DMS153 treated with DMSO at 0.1 percent for 48 hours (cell line): ENCODE measurements around the gene NMNAT2.
"Not testable (repeated sequence)": the region's sequence is repeated elsewhere in the genome, so short reads cannot be mapped to it uniquely, and the experiment has no call there.

ENCODE experiments used
- DNase-seq: peaks from one replicate; lab custom pipeline; 2025; ENCODE audit not compliant: unreplicated experiment; lab: John Stamatoyannopoulos, UW

The NMNAT2 gene

DNA sequence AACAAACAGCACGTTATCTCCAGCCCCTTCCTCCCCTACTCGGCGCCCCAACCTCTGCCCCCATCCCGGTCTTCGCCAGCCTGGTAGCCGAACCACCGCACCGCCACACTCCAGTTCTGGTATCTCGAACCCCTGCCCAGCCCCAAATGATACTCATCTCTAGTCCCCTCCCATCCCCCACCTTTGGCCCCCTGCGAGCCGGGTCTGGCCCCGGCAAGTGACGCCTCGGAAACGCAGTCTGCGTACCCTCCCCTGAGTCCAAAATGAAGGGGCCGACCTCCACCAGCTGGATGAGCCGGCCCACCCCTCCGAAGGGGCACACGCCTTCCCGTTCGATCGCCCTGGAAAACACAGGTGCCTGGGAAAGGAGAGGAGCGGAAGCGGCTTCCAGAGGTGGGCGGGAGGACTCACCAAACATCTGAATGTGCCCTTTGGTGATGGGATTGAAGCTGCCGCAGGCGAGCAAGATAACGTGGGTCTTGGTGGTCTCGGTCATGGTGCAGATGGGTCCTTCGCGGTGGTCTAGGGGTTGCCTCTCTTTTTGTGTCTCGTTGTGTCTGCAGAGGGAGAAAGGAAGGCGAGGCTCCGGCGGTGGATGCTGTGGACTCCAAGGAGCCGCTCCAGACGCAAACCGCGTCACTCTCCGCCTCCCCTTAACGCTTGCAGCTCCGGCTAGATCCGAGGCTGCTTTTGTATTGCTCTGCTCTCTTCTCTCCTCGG lies at the start of gene NMNAT2:
Gene NMNAT2, minus strand, starts transcription at position 609 of the 720 bp plus-strand sequence. Its CDS starts 113 bp downstream, at position 496.
- peak; percentile 43 for DNase-seq

- DNase-seq, result no peak
These were observed 49.5 kb upstream of the NMNAT2 start for GRCh38 chr1:183467687-183468086.

- no peak for DNase-seq
These were observed 48.6 kb upstream of the NMNAT2 start for GRCh38 chr1:183466781-183467180.

GRCh38 chr1:183463566-183463965 lies 45.4 kb upstream of the NMNAT2 start:
- no peak for DNase-seq

DNA sequence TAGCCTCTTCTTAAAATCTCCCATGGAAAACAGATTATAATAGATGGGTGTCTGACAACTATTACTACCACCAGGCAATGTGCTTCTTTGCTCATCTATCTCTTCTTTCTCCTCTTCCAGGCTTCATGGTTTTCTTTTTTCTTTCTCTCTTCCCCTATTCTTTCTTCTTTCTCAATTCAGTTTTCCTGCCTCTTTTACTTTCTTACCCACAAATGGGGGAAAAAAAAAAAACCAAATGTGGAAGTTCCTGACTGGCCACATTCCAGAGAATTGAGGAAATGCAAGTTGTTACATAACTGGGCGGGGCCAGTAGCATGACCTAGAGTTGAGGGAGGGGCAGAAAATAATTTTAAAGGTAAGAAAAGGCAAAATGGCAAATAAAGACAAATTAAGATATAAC lies 43.2 kb upstream of the NMNAT2 start:
- no peak for DNase-seq

GRCh38 chr1:183460596-183460995 lies 42.4 kb upstream of the NMNAT2 start:
- no peak for DNase-seq

DNA sequence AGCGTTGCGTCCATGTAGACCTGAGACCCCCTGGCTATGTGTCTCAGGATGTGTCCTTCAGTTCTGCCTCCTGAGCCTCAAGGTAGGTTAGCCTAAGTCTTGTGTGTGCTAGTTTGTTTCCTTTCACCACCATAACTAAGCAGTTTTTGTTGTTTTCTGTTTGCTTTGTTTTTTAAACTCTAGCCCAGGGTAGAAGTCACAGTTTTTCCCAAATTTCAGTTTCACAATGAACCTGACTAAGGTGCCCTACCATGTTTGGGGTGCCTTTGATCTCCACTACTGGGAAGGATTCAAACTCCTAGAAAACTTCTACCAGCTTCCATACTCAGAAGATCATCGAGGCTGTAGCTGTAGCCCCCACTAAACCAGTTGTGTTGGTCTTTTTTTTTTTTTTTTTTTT lies 39.3 kb upstream of the NMNAT2 start:
- no peak for DNase-seq

- no peak for DNase-seq
These were observed 38.6 kb upstream of the NMNAT2 start for GRCh38 chr1:183456826-183457225.

DNA sequence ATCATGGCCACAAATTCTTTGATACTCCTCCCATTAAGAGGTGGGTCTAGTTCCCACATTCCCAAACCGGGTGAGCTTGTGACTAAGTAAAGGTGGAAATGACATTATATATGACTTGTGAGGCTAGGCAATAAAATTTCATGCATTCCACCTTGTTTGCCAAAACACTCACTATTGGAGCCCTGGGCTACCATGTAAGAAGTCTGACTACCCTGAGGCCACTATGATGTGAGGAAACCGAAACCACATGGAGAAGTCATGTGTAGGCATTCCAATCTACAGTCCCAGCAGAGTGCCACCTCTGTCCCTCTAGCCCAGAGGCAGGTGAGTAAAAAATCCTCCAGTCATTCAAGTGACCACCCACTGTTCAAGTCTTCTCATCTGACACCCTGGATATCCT lies 36.2 kb upstream of the NMNAT2 start:
- DNase-seq, result no peak

DNA sequence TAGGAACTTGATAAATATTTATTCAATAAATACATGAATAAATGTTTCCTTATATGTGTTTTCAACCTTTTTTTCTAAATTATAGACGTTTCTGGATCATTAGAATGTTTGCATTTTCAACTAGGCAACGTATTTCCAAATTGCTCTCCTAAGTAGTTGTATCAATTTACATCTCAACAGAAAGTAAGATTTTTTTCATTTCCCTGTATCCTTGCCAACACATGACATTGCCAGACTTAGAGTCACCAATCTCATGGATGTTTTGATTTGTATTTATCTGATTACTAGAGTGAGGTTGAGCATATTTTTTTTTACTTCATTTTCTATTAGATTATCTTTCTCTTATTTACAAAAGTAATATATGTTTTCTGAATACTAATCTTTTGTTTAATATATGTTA lies 31.9 kb upstream of the NMNAT2 start:
- DNase-seq, result no peak

DNA sequence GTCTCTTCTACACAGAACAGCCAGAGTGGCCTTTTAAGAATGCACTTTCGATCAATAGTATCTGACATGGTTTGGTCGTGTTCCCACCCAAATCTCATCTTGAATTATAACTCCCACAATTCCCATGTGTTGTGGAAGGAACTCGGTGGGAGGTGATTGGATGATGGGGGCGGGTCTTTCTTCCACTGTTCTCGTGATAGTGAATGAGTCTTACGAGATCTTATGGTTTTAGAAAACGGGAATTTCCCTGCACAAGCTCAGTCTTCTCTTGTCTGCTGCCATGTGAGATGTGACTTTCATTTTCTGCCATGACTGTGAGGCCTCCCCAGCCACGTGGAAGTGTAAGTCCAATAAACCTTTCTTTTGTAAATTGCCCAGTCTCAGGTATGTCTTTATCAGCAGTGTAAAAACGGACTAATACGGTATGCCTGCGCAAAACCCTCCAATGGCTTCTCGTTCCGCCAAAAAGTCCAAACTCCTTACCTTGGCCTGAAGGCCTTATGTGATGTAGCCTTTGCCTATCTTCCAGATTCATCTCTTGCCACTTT lies 31.1 kb upstream of the NMNAT2 start:
- DNase-seq, result no peak

DNA sequence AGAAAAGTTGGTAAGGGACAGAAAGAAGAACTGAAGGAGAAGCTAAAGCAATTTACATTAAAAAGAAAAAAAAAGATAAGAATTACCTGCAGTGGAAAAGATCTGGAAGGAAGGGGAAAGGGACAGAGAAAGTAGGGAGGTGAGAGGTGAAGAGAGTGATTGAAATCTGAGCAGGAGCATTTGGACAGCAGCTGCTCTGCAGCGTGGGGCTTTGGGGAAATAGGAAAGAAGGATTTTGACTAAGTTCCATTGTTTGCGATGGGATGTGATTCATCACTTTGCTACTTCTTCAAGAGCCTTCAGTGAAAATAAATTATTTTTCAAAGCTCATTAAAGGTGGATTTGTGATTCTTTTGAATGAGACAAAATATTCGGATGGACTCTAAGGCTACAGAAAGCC lies 26.1 kb upstream of the NMNAT2 start:
- no peak for DNase-seq

GRCh38 chr1:183443466-183443865 lies 25.3 kb upstream of the NMNAT2 start:
- no peak for DNase-seq

DNA sequence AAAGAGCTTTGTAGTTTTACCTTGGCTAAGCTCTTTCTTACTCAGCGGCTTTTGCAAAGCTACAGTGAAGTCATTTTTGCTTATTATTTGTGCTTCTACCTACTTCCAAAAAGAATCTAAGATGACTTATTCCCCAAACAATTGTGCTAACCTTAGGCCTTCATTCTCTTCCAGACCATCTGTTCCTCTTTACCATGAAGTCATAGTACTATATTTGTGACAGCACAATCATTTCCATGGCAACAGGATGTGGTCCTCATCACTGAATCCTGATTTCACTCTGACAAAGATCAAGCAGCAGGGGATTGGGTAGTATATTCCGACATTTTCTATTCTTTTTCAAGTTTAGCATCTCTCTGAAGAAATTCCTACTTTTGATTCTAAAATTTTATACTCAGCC lies 24.8 kb upstream of the NMNAT2 start:
- DNase-seq, result no peak

GRCh38 chr1:183438060-183438459 lies 19.9 kb upstream of the NMNAT2 start:
- no peak for DNase-seq

DNA sequence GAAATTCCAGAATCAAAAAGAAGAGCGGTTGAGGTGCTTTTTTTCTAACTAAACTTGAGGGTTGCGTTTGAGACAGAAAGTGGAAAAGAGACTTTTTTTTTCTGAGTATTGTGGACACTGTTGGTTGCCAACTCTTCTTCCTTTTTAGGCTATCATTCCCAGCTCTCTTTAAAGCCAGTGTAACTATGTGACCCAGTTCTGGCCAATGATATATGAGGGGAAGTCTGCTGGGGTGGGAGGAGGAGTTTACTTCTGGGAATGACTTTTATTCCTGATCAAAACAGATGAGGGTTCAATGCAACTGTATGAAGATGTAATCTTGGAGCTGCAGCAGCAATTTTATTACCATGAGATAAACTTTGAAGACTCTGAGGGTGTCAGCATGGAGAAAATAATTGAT lies 17.3 kb upstream of the NMNAT2 start:
- DNase-seq, result no peak

DNA sequence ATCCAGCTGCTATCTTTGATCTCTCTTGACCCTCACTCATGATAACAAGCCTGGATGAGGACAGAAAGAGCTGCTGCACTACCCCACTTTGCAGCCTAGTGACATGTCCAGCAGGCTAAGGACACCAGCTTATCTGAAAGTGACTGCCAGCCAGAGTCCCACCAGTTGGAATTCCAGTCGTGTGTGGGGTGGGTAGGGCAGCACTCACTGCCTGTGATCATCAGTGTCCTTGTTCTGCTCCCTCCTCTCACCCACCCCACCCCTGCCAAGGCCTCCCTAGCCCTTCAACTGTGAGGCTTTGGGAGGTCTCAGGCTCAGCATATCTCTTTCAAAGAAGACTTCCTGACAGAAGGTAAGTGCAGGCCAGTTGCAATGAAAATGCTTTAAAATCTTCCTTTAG lies 15.5 kb upstream of the NMNAT2 start:
- no peak for DNase-seq

DNA sequence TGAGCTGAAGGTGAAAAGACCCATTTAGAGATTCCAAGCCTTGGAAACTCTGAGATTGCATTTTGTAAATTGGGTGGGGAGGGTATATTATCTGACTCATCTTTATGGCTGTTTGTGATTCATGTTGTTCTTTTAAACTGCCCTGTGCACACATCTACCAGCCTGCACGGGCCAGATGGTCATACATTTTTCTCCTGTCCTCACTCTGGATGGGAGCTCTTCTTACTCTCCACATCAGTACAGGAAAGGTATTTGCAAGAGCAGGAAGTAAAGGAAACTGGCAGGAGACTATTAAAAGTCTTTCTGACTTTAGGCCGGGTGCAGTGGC lies 14.3 kb upstream of the NMNAT2 start:
- DNase-seq, result no peak

GRCh38 chr1:183431840-183432547 lies 13.8 kb upstream of the NMNAT2 start:
- no peak for DNase-seq

GRCh38 chr1:183427591-183427990 lies 9.4 kb upstream of the NMNAT2 start:
- not testable (repeated sequence) for DNase-seq

DNA sequence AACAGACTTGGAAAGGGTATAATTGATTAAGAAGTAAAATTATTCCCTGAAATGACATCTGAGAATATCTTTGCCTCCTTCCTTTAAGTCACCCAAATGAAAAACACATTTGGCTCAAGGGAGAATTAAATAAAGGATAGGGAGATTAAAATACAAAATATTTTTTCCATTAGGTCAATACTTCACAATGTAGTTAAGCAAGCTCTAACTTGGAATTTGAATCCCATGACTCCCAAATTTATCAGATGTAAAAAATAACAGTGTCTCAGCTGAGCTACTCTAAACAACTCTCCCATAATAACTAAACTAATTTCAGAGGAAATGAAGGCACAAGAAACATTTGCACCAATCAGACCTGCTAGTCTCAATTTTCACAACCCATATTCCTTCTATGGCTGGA lies 6.5 kb upstream of the NMNAT2 start:
- no peak for DNase-seq

- no peak for DNase-seq
These were observed 5.4 kb upstream of the NMNAT2 start for GRCh38 chr1:183423541-183423940.

DNA sequence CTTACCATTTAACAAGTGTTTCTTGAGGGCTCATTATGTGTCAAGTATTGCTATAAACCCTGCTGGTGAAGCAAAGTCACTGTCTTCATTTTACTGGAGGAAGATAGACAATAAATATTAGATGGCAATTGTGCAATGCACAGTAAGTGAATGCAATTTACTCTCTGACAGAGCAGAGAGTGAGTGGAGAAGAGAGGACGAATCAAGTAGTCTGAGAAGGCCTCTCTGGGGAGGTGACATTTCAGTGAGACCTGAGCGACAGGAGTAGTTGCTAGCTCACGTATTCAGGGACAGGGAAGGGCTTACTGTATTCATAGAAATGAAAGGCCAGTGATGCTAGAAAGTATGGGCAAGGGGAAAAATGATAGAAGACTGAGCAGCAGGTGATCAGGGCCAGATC lies 1.2 kb upstream of the NMNAT2 start:
- DNase-seq, result no peak
